Nephron progenitor cell (in vitro differentiated cells): ENCODE measurements around the gene GEN1.

Source experiments
- DNase-seq: peaks from one replicate; pipeline ENCODE4 v3.0.0; 2021
- H3K27ac Mint-ChIP-seq: 2 replicates; pipeline ENCODE4 v1.8.0; 2021; ENCODE audit warnings: mild to moderate bottlenecking, moderate library complexity, mixed read lengths
- H3K27me3 Mint-ChIP-seq: 2 replicates; pipeline ENCODE4 v1.8.0; 2021; ENCODE audit warnings: mild to moderate bottlenecking, low read depth, mixed read lengths; ENCODE audit not compliant: poor library complexity
- H3K36me3 Mint-ChIP-seq: 2 replicates; pipeline ENCODE4 v1.8.0; 2021; ENCODE audit warnings: low read depth, mixed read lengths
- H3K4me1 Mint-ChIP-seq: 2 replicates; pipeline ENCODE4 v1.8.0; 2021; ENCODE audit warnings: mixed read lengths
- H3K4me3 Mint-ChIP-seq: 2 replicates; pipeline ENCODE4 v1.8.0; 2021; ENCODE audit warnings: mild to moderate bottlenecking, moderate library complexity, mixed read lengths
- H3K9me3 Mint-ChIP-seq: 2 replicates; pipeline ENCODE4 v1.8.0; 2021; ENCODE audit warnings: mild to moderate bottlenecking, moderate library complexity, mixed read lengths
- TF ChIP-seq, protein P1 (sequence below): fragments of 200-600 bp; sonication (generic); IDR thresholded peaks from 2 replicates; pipeline ENCODE4 v1.5.0; 2021; ENCODE audit warnings: antibody characterized with exemption

Gene GEN1

DNA sequence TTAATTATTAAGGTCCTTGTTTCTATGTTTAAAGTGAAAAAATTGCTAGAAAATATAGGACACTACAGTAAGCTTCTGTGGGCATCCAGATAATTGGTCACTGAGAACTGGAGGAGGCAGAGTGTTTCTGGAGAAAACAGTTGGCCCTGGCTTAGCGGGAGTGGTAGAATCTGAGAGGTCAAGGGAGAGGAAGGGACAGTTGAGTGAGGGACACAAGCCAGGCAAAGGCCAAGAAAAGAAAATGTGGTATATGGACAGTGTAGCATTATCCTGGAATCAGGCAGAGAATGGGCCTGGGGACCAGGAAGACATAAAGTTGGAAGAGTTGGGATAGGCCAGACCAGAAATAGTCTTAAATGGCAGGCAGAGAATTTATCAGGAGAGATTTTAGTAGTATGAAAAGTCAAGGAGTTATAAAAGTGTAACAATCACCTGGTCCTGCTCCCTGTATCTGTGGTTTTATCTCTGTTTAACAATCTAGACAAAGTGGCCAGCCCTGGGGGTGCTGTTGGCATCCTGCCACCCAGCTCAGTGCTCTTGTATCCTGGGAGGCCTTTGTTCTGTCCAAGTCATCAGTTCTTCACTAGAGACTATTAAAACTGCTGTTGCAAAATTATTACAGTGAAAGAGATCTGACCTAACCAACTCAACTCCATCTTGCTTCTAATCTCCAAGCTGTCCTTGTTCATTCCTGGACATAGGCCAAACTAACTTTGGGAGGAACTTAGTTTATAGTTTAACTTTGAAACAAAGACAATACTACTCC lies 46.9 kb downstream of the GEN1 start:
- H3K9me3 Mint-ChIP-seq = no peaks in the 10 kb centered on the region
- peaks cover 70% of the 10 kb centered on the region for H3K4me1 Mint-ChIP-seq
- no peak for DNase-seq
- H3K27ac Mint-ChIP-seq = peak overlapping the region; percentile 58
- H3K27me3 Mint-ChIP-seq = no peaks in the 10 kb centered on the region
- no peak overlapping the region for H3K4me3 Mint-ChIP-seq
- no peaks in the 10 kb centered on the region for H3K36me3 Mint-ChIP-seq
- TF ChIP-seq, protein P1, sequence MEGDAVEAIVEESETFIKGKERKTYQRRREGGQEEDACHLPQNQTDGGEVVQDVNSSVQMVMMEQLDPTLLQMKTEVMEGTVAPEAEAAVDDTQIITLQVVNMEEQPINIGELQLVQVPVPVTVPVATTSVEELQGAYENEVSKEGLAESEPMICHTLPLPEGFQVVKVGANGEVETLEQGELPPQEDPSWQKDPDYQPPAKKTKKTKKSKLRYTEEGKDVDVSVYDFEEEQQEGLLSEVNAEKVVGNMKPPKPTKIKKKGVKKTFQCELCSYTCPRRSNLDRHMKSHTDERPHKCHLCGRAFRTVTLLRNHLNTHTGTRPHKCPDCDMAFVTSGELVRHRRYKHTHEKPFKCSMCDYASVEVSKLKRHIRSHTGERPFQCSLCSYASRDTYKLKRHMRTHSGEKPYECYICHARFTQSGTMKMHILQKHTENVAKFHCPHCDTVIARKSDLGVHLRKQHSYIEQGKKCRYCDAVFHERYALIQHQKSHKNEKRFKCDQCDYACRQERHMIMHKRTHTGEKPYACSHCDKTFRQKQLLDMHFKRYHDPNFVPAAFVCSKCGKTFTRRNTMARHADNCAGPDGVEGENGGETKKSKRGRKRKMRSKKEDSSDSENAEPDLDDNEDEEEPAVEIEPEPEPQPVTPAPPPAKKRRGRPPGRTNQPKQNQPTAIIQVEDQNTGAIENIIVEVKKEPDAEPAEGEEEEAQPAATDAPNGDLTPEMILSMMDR = no peak

DNA sequence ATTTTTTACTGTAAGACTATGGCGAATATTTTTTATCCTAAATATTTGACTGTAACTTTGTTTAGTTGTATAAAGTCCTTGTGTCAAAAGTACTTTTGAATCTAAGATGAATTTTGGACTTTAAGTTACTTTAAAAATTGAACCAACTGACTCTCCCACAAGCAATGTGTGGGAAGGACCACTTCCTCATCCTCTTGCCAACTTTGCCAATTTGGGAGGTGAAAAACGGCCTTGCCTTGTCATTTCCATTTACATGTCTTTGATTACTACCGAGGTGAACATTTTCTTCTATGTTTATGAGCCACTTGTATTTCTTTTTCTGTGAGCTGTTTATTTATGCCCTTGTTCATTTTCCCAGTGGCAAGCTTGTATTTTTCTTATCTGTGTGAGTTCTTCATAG lies 49.6 kb downstream of the GEN1 start:
- TF ChIP-seq, protein P1 = no peak
- Mint-ChIP-seq H3K4me1 (peaks cover 58% of the 10 kb centered on the region), H3K9me3 (no peaks in the 10 kb centered on the region), H3K27me3 (no peaks in the 10 kb centered on the region), H3K36me3 (no peaks in the 10 kb centered on the region), H3K4me3 (no peak overlapping the region), H3K27ac (no peak overlapping the region)
- no peak for DNase-seq

DNA sequence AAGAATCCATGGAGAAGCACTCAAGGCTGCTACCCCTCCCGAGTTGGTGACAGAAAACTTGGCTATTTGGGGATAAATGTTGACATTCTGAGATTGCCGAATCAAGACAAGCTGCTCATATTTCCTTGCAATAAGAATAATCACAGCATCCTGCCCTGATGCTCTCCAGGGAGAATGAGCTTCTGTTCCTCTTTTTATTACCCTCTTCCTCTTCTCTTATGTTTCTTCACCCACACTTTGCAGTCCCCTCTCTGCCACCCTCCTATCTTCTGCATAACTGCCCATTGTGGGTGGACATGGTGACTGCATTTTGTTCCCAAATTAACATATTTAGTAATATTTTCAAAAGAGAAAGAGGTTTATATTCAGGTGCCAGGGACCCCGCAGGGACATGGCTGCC lies 50.4 kb downstream of the GEN1 start:
- Mint-ChIP-seq H3K4me1 (peaks cover 51% of the 10 kb centered on the region), H3K27ac (peak overlapping the region; percentile 89), H3K27me3 (no peaks in the 10 kb centered on the region), H3K36me3 (no peaks in the 10 kb centered on the region), H3K9me3 (no peaks in the 10 kb centered on the region), H3K4me3 (no peak overlapping the region)
- TF ChIP-seq, protein P1 = no peak
- no peak for DNase-seq

DNA sequence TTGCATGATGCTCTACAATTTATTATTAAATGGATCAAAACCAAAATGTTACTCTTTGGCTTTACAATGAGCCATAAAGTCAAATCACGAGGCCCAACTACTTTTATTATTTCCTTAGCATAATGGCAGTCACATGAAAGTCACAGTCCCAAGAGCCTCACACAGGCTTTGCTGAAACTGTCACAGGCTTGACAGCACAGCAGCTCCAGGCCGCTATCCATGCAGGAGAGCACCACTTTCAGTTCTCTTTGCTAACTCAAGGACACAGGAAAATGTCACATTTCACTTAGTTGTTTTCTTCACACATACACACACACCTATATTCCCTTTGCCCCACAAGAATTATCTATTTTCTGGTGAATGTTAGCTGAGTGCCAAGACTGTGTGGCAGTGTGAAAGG lies 51.2 kb downstream of the GEN1 start:
- H3K9me3 Mint-ChIP-seq = no peaks in the 10 kb centered on the region
- H3K36me3 Mint-ChIP-seq = no peaks in the 10 kb centered on the region
- no peaks in the 10 kb centered on the region for H3K27me3 Mint-ChIP-seq
- H3K27ac Mint-ChIP-seq = no peak overlapping the region
- TF ChIP-seq, protein P1 = no peak
- DNase-seq = no peak
- H3K4me1 Mint-ChIP-seq = peaks cover 47% of the 10 kb centered on the region
- H3K4me3 Mint-ChIP-seq = no peak overlapping the region

DNA sequence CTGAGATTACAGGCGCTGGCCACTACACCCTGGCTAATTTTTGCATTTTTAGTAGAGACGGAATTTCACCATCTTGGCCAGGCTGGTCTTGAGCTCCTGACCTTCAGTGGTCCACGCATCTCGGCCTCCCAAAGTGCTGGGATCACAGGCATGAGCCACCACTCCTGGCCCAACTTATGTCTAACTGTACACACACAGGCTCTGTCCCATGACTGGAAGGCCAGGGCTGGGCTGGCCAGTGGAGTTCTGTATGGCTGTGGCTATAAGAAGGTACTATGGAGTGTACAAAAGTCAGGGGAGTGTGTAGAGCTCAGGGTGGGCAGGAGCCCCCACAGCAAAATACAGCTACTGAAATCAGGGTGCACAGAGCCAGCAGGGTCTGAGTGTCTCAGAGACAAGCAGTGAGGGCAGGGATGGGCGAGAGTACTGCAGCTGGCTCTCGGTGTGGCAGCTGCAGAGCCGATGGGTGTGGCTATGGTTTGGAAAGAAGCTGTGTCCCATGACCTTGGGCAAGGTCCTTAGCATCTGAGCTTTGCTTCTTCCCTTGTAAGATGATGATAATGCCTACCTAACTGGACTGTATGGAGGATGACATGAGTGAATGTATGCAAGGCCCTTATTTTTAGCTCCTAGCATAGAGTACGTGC lies 51.9 kb downstream of the GEN1 start:
- TF ChIP-seq, protein P1 = no peak
- H3K36me3 Mint-ChIP-seq = no peaks in the 10 kb centered on the region

More for the DNA sequence above, 51.9 kb downstream of the GEN1 start:
- H3K27me3 Mint-ChIP-seq = no peaks in the 10 kb centered on the region
- peaks cover 41% of the 10 kb centered on the region for H3K4me1 Mint-ChIP-seq
- no peak overlapping the region for H3K4me3 Mint-ChIP-seq
- DNase-seq = no peak
- H3K9me3 Mint-ChIP-seq = no peaks in the 10 kb centered on the region
- no peak overlapping the region for H3K27ac Mint-ChIP-seq
